ENCODE results near the gene PTPRN2.
A peak's percentile ranks its signal among the peaks of the same experiment; 100 is the strongest.
"Not testable (repeated sequence)": the region's sequence is repeated elsewhere in the genome, so short reads cannot be mapped to it uniquely, and the experiment has no call there.

Gene PTPRN2

DNA sequence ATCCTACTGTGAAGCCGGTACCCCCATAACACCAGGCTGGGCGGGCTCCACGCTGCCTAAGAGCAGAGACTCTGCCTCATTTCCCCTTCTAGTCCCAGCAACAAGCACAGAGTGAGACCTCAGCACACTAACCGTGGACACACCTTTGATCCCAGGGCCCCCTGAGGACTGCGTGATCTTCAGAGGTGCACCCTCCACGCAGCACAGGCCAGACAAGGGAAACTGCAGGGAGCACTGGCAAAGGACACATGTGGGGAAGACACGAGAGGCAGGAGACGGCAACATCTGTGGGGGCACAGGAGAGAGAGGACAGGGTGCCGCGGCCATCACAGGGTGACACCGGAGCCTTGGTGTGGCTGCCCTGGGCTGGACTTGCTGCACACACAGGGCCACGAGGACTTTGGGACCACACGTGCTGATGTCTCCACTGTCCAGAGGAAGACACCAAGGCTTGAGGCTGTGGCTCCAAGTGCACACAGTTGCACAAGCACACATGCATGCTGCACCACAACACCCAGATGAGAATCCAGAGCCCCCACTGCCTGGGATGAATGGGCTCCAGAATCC lies 128.8 kb downstream of the PTPRN2 start:
- no peak for DNase-seq

DNA sequence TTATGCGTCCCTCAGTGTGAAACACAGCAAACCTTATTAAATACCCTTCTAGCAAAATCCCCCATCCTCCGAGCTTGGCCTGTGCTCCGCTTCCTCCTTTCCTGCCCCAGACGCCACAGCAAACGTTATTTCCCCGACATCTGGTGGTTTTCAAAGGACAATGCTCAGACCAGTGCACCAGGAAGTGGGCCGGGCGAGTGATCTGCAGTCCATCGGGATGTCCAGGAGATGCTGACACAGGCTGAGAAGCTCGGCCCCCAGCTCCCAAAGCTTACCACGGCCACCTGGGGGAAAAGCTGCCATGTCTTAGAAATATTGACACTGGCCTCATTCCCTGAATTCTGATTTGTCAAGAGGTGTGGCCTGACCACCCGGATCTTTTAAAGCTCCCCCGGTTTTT lies 129.5 kb downstream of the PTPRN2 start:
- no peak for DNase-seq

DNA sequence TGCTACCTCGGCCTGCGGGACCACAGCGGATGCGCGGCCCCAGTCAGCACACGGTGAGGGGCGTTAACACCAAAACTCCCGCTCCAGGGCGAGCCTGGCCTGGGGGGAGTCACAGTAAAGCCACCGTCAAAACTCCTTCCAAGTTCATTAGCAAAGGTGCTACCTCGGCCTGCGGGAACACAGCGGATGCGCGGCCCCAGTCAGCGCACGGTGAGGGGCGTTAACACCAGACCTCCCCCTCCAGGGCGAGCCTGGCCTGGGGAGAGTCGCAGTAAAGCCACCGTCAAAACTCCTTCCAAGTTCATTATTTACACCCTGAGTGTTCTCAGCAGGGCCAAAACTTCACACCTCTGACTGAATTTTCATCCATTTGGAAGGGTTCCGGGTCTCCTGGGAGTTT lies 130.0 kb downstream of the PTPRN2 start:
- not testable (repeated sequence) for DNase-seq

- DNase-seq = no peak
These were observed 133.0 kb downstream of the PTPRN2 start for GRCh38 chr7:158454631-158455030.

GRCh38 chr7:158453663-158454062 lies 134.0 kb downstream of the PTPRN2 start:
- no peak for DNase-seq

- DNase-seq = no peak
These were observed 135.3 kb downstream of the PTPRN2 start for GRCh38 chr7:158452331-158452730.

DNA sequence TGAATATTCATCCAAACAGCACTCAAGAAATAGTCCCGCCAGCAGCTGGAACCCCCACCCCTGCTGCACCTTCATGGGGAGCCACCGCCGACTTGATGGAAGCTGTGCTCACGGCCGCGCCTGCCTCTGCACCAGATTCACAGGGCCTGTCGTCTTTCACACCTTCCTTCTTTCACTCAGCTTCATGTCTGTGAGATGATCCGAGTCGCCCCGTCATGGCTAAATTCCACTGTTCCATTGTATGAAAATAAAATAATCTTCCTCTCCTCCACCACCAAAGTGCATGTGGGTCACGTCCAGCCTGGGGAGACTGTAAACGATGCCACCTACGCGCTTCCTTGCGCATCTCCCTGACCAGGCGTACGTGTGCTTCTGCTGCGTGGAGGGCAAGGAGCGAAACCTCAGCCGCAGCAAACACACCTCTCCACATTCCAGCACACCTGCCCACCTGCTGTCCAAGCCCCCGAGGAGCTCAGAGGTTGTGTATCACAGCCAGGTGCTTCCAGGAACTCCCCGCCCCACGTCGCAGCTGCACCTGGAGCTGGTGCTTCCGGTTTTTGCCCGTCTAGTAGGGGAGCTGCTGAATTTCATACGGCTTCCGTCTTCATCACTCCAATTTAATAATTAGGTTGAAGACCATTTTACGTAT lies 137.0 kb downstream of the PTPRN2 start:
- peak; percentile 6 for DNase-seq

DNA sequence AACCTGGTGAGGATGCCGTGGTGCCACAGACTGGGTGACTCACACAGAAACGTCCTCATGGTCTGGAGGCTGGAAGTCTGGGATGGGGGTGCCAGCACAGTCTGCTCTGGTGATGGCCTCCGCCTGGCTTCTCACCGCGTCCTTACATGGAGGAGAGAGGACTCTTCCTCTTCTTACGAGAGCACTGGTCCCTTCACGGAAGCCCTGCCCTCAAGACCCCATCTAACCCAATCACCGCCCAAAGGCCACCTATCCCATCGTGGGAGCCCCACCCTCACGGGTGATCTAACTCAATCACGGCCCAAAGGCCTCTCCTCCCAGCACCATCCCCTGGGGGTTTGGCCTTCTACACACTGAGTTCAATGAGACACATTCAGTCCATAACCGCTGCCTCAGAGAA lies 137.7 kb downstream of the PTPRN2 start:
- no peak for DNase-seq

DNA sequence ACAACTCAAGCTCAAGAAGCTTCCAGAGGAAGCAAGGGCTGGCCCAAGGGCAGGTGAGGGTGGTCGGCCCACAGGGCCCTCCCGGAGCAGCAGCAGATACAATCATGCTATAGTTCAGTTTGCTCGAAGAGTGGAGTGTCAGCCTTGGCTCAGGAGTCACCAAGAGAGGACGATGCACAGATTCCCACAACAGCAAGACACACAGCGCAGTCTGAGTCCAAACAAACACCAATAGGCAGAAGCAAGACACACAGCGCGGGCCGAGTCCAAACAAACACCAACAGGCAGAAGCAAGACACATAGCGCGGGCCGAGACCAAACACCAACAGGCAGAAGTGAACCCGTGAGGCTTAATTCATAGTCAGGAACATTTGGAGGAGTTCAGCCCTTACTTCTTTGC lies 138.4 kb downstream of the PTPRN2 start:
- DNase-seq = no peak

- no peak for DNase-seq
These were observed 139.1 kb downstream of the PTPRN2 start for GRCh38 chr7:158448430-158449100.

- peak; percentile 78 for DNase-seq
These were observed 140.0 kb downstream of the PTPRN2 start for GRCh38 chr7:158447506-158448171.

DNA sequence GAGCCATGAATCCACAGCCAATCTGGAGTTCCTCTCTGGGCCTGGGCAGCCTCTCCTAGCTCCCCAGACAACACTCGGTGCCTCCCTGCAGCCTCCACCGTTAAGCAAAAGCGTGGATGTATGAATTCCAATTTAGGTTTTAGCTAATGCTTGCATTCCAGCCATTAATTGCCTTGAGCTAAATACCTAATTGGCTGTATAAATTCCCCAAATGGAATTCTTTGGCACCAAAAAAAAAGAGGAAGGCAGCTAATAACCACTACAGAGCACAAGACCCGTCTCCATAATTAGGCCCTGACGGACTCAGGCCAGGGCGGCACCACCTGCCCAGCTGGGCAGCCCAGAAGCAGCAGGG lies 140.5 kb downstream of the PTPRN2 start:
- DNase-seq = no peak

DNA sequence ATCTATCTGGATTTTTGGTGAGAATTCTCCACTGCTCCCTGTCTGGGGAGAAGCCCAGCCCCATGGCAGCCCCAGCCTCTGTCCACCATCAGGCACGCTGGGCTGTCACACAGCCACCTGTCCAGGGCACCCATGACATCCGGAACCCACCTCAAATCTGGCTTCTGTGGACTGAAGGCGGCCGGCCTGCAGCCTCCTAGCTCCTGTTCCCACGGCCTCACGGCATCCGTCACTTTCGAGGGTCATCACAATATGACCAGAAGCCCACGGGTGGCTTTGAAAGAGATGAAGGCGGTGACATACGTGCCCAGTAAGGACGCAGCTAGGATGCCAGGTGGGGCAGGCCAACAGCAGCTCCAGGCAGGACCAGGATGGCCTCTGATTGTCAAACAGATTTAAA lies 140.9 kb downstream of the PTPRN2 start:
- no peak for DNase-seq

- DNase-seq = no peak
These were observed 141.3 kb downstream of the PTPRN2 start for GRCh38 chr7:158446281-158446680.

DNA sequence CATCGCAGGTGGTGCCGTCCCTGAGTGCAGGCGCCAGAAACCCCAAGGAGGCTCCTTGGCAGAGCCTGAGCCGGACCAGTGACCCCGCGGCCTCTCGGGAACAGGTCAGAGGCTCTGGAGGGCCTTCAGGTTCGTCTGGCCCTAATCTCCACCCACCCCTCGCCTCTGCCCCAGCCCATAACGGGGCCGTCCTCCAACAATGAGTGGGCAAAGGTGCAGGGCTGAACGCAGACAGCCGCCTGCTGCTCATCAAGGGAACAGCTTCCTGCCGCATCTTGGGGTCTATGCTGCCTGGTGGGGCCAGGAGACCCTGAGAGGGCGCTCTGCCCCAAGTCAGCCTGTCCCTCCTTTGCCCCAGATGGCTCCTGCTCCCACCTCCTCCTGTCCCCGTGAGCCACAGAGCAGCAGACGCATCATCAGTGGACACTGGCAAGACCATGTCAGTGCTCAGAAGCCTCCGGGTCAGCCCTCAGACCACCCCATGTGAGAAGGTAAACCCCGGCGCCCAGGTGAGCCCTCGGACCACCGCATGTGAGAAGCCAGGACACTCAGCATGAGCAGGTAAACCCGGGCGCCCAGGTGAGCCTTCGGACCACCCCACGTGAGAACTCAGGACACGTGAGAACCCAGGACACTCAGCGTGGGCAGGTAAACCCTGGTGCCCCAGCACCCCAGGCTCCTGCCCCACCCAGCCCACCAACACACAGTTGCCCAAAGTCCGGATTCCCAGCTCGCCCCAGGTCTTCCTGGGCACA lies 142.0 kb downstream of the PTPRN2 start:
- no peak for DNase-seq

- no peak for DNase-seq
These were observed 142.9 kb downstream of the PTPRN2 start for GRCh38 chr7:158444501-158445420.

- DNase-seq = no peak
These were observed 143.7 kb downstream of the PTPRN2 start for GRCh38 chr7:158443688-158444483.

DNA sequence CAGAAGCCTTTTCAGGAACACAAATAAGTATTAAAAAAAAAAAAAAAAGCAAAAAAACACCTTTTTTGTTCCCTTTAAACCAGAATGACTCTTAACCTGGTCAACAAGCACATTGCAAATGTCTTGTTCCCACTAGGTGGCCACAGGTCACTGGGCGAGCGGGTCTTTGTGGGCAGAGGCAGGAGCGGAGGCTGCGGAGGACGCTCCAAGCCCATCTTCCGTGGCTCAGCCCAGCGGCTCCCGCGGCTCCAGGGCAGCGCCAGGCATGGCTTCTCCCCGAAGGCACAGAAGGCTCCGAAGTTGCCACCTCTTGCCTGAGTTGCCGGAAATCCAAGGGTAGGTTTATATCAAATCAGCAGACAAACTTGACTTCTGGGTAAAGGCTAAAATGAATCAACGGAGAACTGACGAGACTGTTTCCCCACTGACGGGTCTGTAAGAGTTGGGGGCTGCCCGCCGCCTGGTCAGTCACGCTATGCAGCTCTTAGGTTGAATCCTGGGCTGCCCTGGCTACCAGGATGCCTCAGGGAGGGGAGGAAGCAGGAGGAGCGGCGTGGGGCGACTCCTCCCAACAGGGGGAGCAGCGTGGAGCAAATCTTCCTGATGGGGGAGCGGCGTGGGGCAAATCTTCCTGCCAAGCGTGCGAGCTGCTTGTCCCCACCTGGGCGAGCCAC lies 144.5 kb downstream of the PTPRN2 start:
- no peak for DNase-seq

GRCh38 chr7:158442260-158442659 lies 145.4 kb downstream of the PTPRN2 start:
- peak; percentile 26 for DNase-seq

DNA sequence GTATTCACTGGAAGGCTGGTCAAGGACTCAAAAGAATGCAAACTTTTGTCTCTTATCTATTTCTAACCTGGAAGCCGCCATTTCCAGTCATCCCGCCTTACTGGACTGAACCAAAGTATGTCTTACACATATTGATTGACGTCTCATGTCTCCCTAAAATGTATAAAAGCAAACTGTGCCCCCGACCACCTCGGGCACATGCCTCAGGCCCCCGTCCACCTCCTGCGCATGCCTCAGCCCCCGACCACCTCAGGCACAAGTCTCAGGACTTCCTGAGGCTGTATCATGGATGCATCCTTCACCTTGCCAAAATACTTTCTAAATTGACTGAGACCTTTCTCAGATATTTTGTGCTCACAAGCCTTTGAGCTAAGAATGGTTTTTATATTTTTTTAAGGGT lies 148.6 kb downstream of the PTPRN2 start:
- DNase-seq = no peak
